ENCODE data around the gene SLC11A2.

DNA sequence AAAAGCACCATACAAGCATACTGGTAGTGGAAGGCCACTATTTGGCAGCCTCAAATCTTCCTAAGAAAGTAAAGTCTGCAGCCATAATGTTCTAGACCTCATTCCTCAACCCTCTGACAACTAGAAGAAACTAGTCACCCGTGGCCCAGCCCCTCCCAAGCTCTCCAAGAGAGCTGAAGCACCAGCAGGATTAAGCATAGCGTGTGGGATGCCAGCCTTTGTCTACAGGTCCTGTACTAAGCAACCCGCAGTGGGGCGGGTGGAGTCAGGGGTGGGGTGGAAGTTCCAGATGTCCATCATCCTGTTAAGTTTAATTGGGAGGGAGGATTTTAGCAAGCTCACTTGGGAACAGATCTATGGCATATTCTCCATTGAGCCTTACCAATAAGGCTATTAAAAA is 14.2 kb downstream of the SLC11A2 start:
- TF ChIP-seq, protein P1, sequence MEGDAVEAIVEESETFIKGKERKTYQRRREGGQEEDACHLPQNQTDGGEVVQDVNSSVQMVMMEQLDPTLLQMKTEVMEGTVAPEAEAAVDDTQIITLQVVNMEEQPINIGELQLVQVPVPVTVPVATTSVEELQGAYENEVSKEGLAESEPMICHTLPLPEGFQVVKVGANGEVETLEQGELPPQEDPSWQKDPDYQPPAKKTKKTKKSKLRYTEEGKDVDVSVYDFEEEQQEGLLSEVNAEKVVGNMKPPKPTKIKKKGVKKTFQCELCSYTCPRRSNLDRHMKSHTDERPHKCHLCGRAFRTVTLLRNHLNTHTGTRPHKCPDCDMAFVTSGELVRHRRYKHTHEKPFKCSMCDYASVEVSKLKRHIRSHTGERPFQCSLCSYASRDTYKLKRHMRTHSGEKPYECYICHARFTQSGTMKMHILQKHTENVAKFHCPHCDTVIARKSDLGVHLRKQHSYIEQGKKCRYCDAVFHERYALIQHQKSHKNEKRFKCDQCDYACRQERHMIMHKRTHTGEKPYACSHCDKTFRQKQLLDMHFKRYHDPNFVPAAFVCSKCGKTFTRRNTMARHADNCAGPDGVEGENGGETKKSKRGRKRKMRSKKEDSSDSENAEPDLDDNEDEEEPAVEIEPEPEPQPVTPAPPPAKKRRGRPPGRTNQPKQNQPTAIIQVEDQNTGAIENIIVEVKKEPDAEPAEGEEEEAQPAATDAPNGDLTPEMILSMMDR (IDR thresholded peaks at IDR 0.05) = no peak
- no peak for TF ChIP-seq POLR2A (IDR thresholded peaks at IDR 0.05)

Measured in breast epithelium (tissue), 3 donors.